Liver (tissue), 9 donors: ENCODE measurements around the gene TCF19. TPM values are rescaled to one million over a fixed set of nuclear protein-coding genes. Genes with fewer than 3 reads are reported as not detected.

Experiments used
- DNase-seq: peaks from one replicate; pipeline ENCODE4 v3.0.0-alpha.2; 2017; ENCODE audit warnings: low spot score
- H3K27ac ChIP-seq, 2 donors: one replicate each; pipeline ENCODE4 v1.7.0; 2013; ENCODE audit warnings: inconsistent platforms in 2 of 2, low read length in 2 of 2, control low read depth in 1 of 2, low read depth in 1 of 2, mild to moderate bottlenecking in 1 of 2
- H3K27me3 ChIP-seq, 4 donors: one replicate each; pipeline versions ENCODE4 v1.6.1 to v1.7.0; 2013; ENCODE audit warnings: low read length in 3 of 4, inconsistent platforms in 1 of 4, mild to moderate bottlenecking in 1 of 4, moderate library complexity in 1 of 4; ENCODE audit not compliant: control insufficient read depth in 4 of 4, insufficient read depth in 4 of 4
- H3K36me3 ChIP-seq, 4 donors: one replicate each; pipeline versions ENCODE4 v1.6.1 to v1.7.0; 2013; ENCODE audit warnings: low read length in 3 of 4, mild to moderate bottlenecking in 3 of 4, low read depth in 1 of 4, moderate library complexity in 1 of 4; ENCODE audit not compliant: control insufficient read depth in 4 of 4, insufficient read depth in 3 of 4
- H3K4me1 ChIP-seq, 4 donors: one replicate each; pipeline versions ENCODE4 v1.6.1 to v1.7.0; 2013; ENCODE audit warnings: low read length in 3 of 4, mild to moderate bottlenecking in 3 of 4, moderate library complexity in 1 of 4; ENCODE audit not compliant: control insufficient read depth in 4 of 4, insufficient read depth in 4 of 4
- H3K4me3 ChIP-seq, 3 donors: one replicate each; pipeline versions ENCODE4 v1.6.1 to v1.7.0; 2013; ENCODE audit warnings: low read length in 3 of 3, control low read depth in 1 of 3, low read depth in 1 of 3, mild to moderate bottlenecking in 1 of 3
- H3K9ac ChIP-seq, 2 donors: one replicate each; pipeline ENCODE4 v1.7.0; 2013; ENCODE audit warnings: low read length in 2 of 2, mild to moderate bottlenecking in 2 of 2, moderate library complexity in 2 of 2, control low read depth in 1 of 2, low read depth in 1 of 2
- H3K9me3 ChIP-seq, 4 donors: one replicate each; pipeline versions ENCODE4 v1.6.1 to v1.7.0; 2013; ENCODE audit warnings: low read length in 3 of 4; ENCODE audit not compliant: control insufficient read depth in 4 of 4
- EGR1 ChIP-seq, 2 donors: IDR thresholded peaks; 2 replicates each; pipeline ENCODE4 v1.6.1; 2016 to 2018; ENCODE audit warnings: antibody characterized with exemption in 2 of 2, low read depth in 2 of 2
- FOXA1 ChIP-seq: IDR thresholded peaks from 2 replicates; pipeline ENCODE4 v1.6.1; 2016; ENCODE audit warnings: antibody characterized with exemption
- GABPA ChIP-seq, 2 donors: IDR thresholded peaks in 1 of 2; conservative IDR thresholded peaks in 1 of 2; 2 replicates each; pipeline ENCODE4 v1.6.1; 2016; ENCODE audit warnings: antibody characterized with exemption in 2 of 2, mild to moderate bottlenecking in 1 of 2, moderate library complexity in 1 of 2
- HNF4A ChIP-seq, 2 donors: conservative IDR thresholded peaks; 2 replicates each; pipeline ENCODE4 v1.6.1; 2016; ENCODE audit warnings: antibody characterized with exemption in 2 of 2, mild to moderate bottlenecking in 2 of 2
- HNF4G ChIP-seq: IDR thresholded peaks from 2 replicates; pipeline ENCODE4 v1.6.1; 2016; ENCODE audit warnings: antibody characterized with exemption
- JUND ChIP-seq, 2 donors: IDR thresholded peaks; 2 replicates each; pipeline ENCODE4 v1.6.1; 2016; ENCODE audit warnings: antibody characterized with exemption in 2 of 2
- MAX ChIP-seq: IDR thresholded peaks from 2 replicates; pipeline ENCODE4 v1.6.1; 2016; ENCODE audit warnings: antibody characterized with exemption
- NR2F2 ChIP-seq: IDR thresholded peaks from 2 replicates; pipeline ENCODE4 v1.6.1; 2016; ENCODE audit warnings: antibody characterized with exemption
- RAD21 ChIP-seq, 2 donors: IDR thresholded peaks; 2 replicates each; pipeline ENCODE4 v1.6.1; 2016; ENCODE audit warnings: antibody characterized with exemption in 2 of 2, mild to moderate bottlenecking in 2 of 2
- REST ChIP-seq: IDR thresholded peaks from 2 replicates; pipeline ENCODE4 v1.6.1; 2016; ENCODE audit warnings: antibody characterized with exemption, mild to moderate bottlenecking
- RXRA ChIP-seq, 2 donors: IDR thresholded peaks; 2 replicates each; pipeline ENCODE4 v1.6.1; 2017 to 2018; ENCODE audit warnings: antibody characterized with exemption in 2 of 2, mild to moderate bottlenecking in 1 of 2
- SP1 ChIP-seq: IDR thresholded peaks from 2 replicates; pipeline ENCODE4 v1.6.1; 2018; ENCODE audit warnings: antibody characterized with exemption, mild to moderate bottlenecking
- TAF1 ChIP-seq: conservative IDR thresholded peaks from 2 replicates; pipeline ENCODE4 v1.6.1; 2016; ENCODE audit warnings: antibody characterized with exemption, mild to moderate bottlenecking
- WGBS: extraction: QIAGEN DNeasy Blood & Tissue Kit; methylation state at CpG from one replicate; pipeline ENCODE4 v1.1.7; 2013; 5-methylcytosine and 5-hydroxymethylcytosine counted together
- polyA plus RNA-seq, 2 donors: library from polyadenylated mRNA; stranded (reverse) in 1 of 2; unstranded in 1 of 2; fragments of 200-250 nt in 1 of 2; fragments of >200 nt in 1 of 2; fragmentation: Nextera tagmentation in 1 of 2; extraction: Ambion mirVana in 1 of 2; gene quantifications; one replicate each; pipeline versions ENCODE4 v1.2.1 to v1.2.3, GENCODE V29; 2013 to 2015
- total RNA-seq, 2 donors: library from RNA; depleted of rRNA; stranded (reverse); fragments of >200 nt; gene quantifications; one replicate each; pipeline ENCODE4 v1.2.3, GENCODE V29; 2014
- TF ChIP-seq, protein P1 (sequence below): fragments of 150-350 bp; IDR thresholded peaks from 2 replicates; pipeline ENCODE4 v1.5.1; 2017; ENCODE audit warnings: improper control_type of control experiment, low read depth, low read length; ENCODE audit not compliant: missing input control
- donor health status: healthy.
- donor health status: healthy.
- donor health status: healthy.
- donor health status: healthy.
- donor health status: healthy.

TCF19 gene
- total and polyA plus RNA-seq, 4 donors: 0.63 to 16.8 (median 2.0) TPM

GRCh38 chr6:31128093-31128676 is 30.2 kb upstream of the TCF19 start:
- TF ChIP-seq RAD21 (IDR thresholded peaks at IDR 0.05) (peak in 1 of 2 donors; percentile 70), JUND (IDR thresholded peaks at IDR 0.05) (no peak), REST (no peak), HNF4A (conservative IDR thresholded peaks at IDR 0.05) (no peak), MAX (no peak), HNF4G (no peak)
- TF ChIP-seq, protein P1, sequence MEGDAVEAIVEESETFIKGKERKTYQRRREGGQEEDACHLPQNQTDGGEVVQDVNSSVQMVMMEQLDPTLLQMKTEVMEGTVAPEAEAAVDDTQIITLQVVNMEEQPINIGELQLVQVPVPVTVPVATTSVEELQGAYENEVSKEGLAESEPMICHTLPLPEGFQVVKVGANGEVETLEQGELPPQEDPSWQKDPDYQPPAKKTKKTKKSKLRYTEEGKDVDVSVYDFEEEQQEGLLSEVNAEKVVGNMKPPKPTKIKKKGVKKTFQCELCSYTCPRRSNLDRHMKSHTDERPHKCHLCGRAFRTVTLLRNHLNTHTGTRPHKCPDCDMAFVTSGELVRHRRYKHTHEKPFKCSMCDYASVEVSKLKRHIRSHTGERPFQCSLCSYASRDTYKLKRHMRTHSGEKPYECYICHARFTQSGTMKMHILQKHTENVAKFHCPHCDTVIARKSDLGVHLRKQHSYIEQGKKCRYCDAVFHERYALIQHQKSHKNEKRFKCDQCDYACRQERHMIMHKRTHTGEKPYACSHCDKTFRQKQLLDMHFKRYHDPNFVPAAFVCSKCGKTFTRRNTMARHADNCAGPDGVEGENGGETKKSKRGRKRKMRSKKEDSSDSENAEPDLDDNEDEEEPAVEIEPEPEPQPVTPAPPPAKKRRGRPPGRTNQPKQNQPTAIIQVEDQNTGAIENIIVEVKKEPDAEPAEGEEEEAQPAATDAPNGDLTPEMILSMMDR: peak; percentile 71
- H3K36me3 ChIP-seq: no peaks in the 10 kb centered on the region
- H3K9ac ChIP-seq: no peak overlapping the region
- 5% methylated on average over 8 of the region's 8 CpGs for WGBS
- H3K9me3 ChIP-seq: no peaks in the 10 kb centered on the region
- no peak overlapping the region for H3K27ac ChIP-seq
- no peaks in the 10 kb centered on the region for H3K27me3 ChIP-seq
- H3K4me1 ChIP-seq: no peaks in the 10 kb centered on the region
- no peak overlapping the region for H3K4me3 ChIP-seq
- peak; percentile 78 for DNase-seq

- no peaks in the 10 kb centered on the region for H3K27me3 ChIP-seq
- no peaks in the 10 kb centered on the region for H3K36me3 ChIP-seq
- H3K4me1 ChIP-seq: no peaks in the 10 kb centered on the region
- H3K4me3 ChIP-seq: no peak overlapping the region
- TF ChIP-seq TAF1 (no peak), EGR1 (IDR thresholded peaks at IDR 0.05; ENCODE audit: low read depth in 2 of 2) (no peak), RXRA (IDR thresholded peaks at IDR 0.05) (no peak), JUND (IDR thresholded peaks at IDR 0.05) (no peak), GABPA (IDR thresholded peaks at IDR 0.05 in 1 of 2, conservative IDR thresholded peaks at IDR 0.05 in 1 of 2) (no peak), HNF4G (no peak), REST (no peak), HNF4A (conservative IDR thresholded peaks at IDR 0.05) (no peak), MAX (no peak), SP1 (no peak), NR2F2 (no peak), FOXA1 (no peak), RAD21 (IDR thresholded peaks at IDR 0.05) (no peak)
- TF ChIP-seq, protein P1: no peak
- no peak overlapping the region for H3K27ac ChIP-seq
- WGBS: 54% methylated on average over 4 of the region's 4 CpGs
- H3K9ac ChIP-seq: no peak overlapping the region
- no peak for DNase-seq
- H3K9me3 ChIP-seq: no peaks in the 10 kb centered on the region
Observed at GRCh38 chr6:31129130-31129529, 29.3 kb upstream of the TCF19 start.
